SK-N-SH treated with all-trans-retinoic acid at 6 μM for 48 hours (cell line): ENCODE data around the gene FBP2.

Source experiments
- PATZ1 ChIP-seq: fragments of 250-450 bp; sonication (Bioruptor Pico); IDR thresholded peaks from 2 replicates; pipeline ENCODE4 v1.8.0; 2020; ENCODE audit warnings: mild to moderate bottlenecking, moderate library complexity, borderline replicate concordance
- ZC3H10 ChIP-seq: fragments of 250-450 bp; sonication (Bioruptor Pico); IDR thresholded peaks from 2 replicates; pipeline ENCODE4 v1.5.1; 2021; ENCODE audit warnings: mild to moderate bottlenecking, moderate library complexity
- ZNF565 ChIP-seq: fragments of 450-650 bp; formaldehyde crosslinking; conservative IDR thresholded peaks from 2 replicates; pipeline ENCODE4 v1.5.0; 2020; ENCODE audit warnings: low read depth, mild to moderate bottlenecking, moderate library complexity
- TF ChIP-seq, protein P1 (sequence below): fragments of 250-450 bp; sonication (Bioruptor Pico); IDR thresholded peaks from 2 replicates; pipeline ENCODE4 v1.8.0; 2021; ENCODE audit warnings: low read depth, mild to moderate bottlenecking, moderate library complexity, borderline replicate concordance

- no peak for TF ChIP-seq PATZ1 (CRISPR knock-in tag)
- TF ChIP-seq ZC3H10 (CRISPR knock-in tag), result no peak
- no peak for TF ChIP-seq ZNF565 (CRISPR knock-in tag)
- TF ChIP-seq, protein P1, sequence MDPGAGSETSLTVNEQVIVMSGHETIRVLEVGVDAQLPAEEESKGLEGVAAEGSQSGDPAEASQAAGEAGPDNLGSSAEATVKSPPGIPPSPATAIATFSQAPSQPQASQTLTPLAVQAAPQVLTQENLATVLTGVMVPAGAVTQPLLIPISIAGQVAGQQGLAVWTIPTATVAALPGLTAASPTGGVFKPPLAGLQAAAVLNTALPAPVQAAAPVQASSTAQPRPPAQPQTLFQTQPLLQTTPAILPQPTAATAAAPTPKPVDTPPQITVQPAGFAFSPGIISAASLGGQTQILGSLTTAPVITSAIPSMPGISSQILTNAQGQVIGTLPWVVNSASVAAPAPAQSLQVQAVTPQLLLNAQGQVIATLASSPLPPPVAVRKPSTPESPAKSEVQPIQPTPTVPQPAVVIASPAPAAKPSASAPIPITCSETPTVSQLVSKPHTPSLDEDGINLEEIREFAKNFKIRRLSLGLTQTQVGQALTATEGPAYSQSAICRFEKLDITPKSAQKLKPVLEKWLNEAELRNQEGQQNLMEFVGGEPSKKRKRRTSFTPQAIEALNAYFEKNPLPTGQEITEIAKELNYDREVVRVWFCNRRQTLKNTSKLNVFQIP (CRISPR knock-in tag), result no peak
Measured at GRCh38 chr9:94567271-94567670, 26.4 kb downstream of the FBP2 start.
